C4-2B (cell line): Measurements from ENCODE around the gene TGFA.

Source experiments
- CTCF ChIP-seq: fragments of 450-650 bp; conservative IDR thresholded peaks from 2 replicates; pipeline ENCODE4 v1.5.1; 2017; ENCODE audit warnings: mild to moderate bottlenecking
- ZFX ChIP-seq: fragments of 450-650 bp; IDR thresholded peaks from 2 replicates; pipeline ENCODE4 v1.6.1; 2017

DNA sequence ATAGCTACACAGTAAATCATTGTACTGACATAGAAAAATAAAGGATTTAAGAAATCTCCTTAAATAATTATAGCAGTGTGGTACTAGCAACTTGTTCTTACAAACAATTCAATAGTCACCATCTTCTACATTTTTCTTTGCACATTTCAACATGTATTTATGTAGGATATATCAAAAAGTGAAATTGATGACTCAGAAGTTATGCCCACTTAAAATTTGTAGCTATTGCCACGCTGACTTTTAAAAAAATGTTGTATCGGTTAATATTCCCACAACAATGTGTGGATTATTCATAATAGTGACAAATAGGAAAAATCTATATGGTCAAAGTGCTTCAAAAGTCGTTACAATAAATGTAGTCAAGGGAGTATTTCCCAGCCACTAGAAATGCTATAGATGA, 6.7 kb downstream of the TGFA start:
- TF ChIP-seq CTCF (no peak), ZFX (no peak)
